ENCODE data around the gene EXOC6B. TPM values are rescaled to one million over a fixed set of nuclear protein-coding genes. Genes with fewer than 3 reads are reported as not detected.

EXOC6B gene
- total and polyA plus RNA-seq, 2 of the 8 experiments (the other 6 are each of a cell fraction or from before 2014, with no cell fraction given): 13.5 to 33.0 TPM

- TF ChIP-seq POLR2A (IDR thresholded peaks at IDR 0.05; ENCODE audit: control extremely low read depth in 1 of 2, low read depth in 2 of 2, low read length in 2 of 2) (no peak), SIN3A (conservative IDR thresholded peaks at IDR 0.05 in 1 of 2, IDR thresholded peaks at IDR 0.05 in 1 of 2; ENCODE audit: low read depth in 1 of 2, low read length in 2 of 2) (no peak), RNF2 (IDR thresholded peaks at IDR 0.05; ENCODE audit: borderline replicate concordance, low read depth, low read length, missing control alignments, poor library complexity, severe bottlenecking) (no peak)
- no peak overlapping the region for H3K4me2 ChIP-seq (ENCODE audit: insufficient read depth in 1 of 2, low read depth in 2 of 2, low read length in 2 of 2)
Observed at GRCh38 chr2:72794572-72794971, 31.3 kb downstream of the EXOC6B start.

More at GRCh38 chr2:72794572-72794971, 31.3 kb downstream of the EXOC6B start:
- Histone ChIP-seq H3K56ac (replicated peaks; ENCODE audit: insufficient read length, low read depth, low read length) (no peak overlapping the region), H3K9me3 (ENCODE audit: insufficient read depth in 2 of 2, low read depth in 1 of 2, low read length in 1 of 2) (no peaks in the 10 kb centered on the region), H2BK5ac (ENCODE audit: low read depth, low read length) (no peak overlapping the region), H2BK20ac (ENCODE audit: low read length) (no peak overlapping the region), H3K9ac (replicated peaks in 1 of 4; ENCODE audit: extremely low read depth in 1 of 4, low read depth in 3 of 4, low read length in 3 of 4) (no peak overlapping the region), H2BK120ac (replicated peaks; ENCODE audit: low read depth, low read length) (no peak overlapping the region), H4K5ac (ENCODE audit: insufficient read length, low read depth, low read length) (no peak overlapping the region), H3K79me2 (ENCODE audit: control insufficient read depth in 1 of 2, insufficient read depth in 2 of 2, low read length in 2 of 2) (peaks cover 0 to 3% of the 10 kb centered on the region in 2 experiments; a peak in 2 of 4 replicates), H2BK15ac (ENCODE audit: low read length) (no peak overlapping the region), H3K36me3 (ENCODE audit: control insufficient read depth in 2 of 4, insufficient read depth in 4 of 4, low read length in 3 of 4) (no peaks in the 10 kb centered on the region), H3K23ac (ENCODE audit: insufficient read length) (no peak overlapping the region), H3K14ac (ENCODE audit: insufficient read length) (no peak overlapping the region), H3K4me1 (replicated peaks in 1 of 4; ENCODE audit: control insufficient read depth in 3 of 4, insufficient read depth in 4 of 4, low read length in 3 of 4) (no peaks in the 10 kb centered on the region), H2AK5ac (ENCODE audit: low read depth, low read length) (no peak overlapping the region), H2BK12ac (ENCODE audit: low read depth, low read length) (no peak overlapping the region), H4K20me1 (replicated peaks in 1 of 2; ENCODE audit: control insufficient read depth in 1 of 2, insufficient read depth in 2 of 2, low read length in 2 of 2) (no peaks in the 10 kb centered on the region), H3K4ac (replicated peaks; ENCODE audit: insufficient read length, low read depth, low read length) (no peak overlapping the region), H3K27me3 (replicated peaks in 1 of 4; ENCODE audit: control insufficient read depth in 3 of 4, extremely low read depth in 1 of 4, insufficient read depth in 3 of 4, low read length in 3 of 4) (no peaks in the 10 kb centered on the region), H3K18ac (ENCODE audit: extremely low read depth, low read length) (no peak overlapping the region), H3K4me3 (ENCODE audit: extremely low read depth in 1 of 4, insufficient read depth in 2 of 4, low read depth in 3 of 4, low read length in 4 of 4) (no peak overlapping the region), H4K91ac (replicated peaks; ENCODE audit: insufficient read length, low read length) (no peak overlapping the region), H3K79me1 (ENCODE audit: low read depth, low read length) (0 out of 2 replicates have a peak, but pooled peaks cover 2% of the 10 kb centered on the region), H2AFZ (ENCODE audit: low read length) (no peak overlapping the region), H4K8ac (ENCODE audit: extremely low read depth, insufficient read depth, low read length) (no peak overlapping the region), H3K23me2 (ENCODE audit: low read depth, low read length) (no peaks in the 10 kb centered on the region), H3K27ac (ENCODE audit: low read depth, low read length) (no peak overlapping the region)
- no peak for DNase-seq (ENCODE audit: low read depth in 1 of 2, low spot score in 2 of 2)
- 84% methylated on average over 1 of the region's 1 CpG; no CpG with 5 or more reads in 1 of the 2 experiments for WGBS, 2 experiments (ENCODE audit: extremely low coverage in 1 of 2, insufficient coverage in 1 of 2, insufficient read length in 1 of 2, insufficient replicate concordance in 2 of 2, low coverage in 1 of 2, low lambda C conversion rate in 2 of 2, missing lambda C conversion rate in 1 of 2)
- ChIA-PET POLR2A (ENCODE audit: partially characterized antibody) (interaction anchor here (1.0 kb wide), 1 partner anchor 10 kb away, joined by 3 read pairs; no protein-coding TSS in a partner anchor), CTCF (ENCODE audit: partially characterized antibody) (interaction anchor here (1.0 to 1.8 kb wide), 4 partner anchors 18 to 68 kb away, joined by 3 to 5 read pairs (median 4); no protein-coding TSS in a partner anchor)
- no peak for FAIRE-seq
